SU-DHL-6 (cell line): Measurements from ENCODE around the gene NRSN2.

Source experiments
- EZH2phosphoT487 ChIP-seq: fragments of 200-600 bp; sonication (generic), shearing (Covaris generic); conservative IDR thresholded peaks from 2 replicates; pipeline ENCODE4 v1.6.1; 2018; ENCODE audit warnings: mild to moderate bottlenecking, antibody characterized with exemption, low read length, moderate library complexity, mixed read lengths
- TF ChIP-seq, protein P1 (sequence below): fragments of 200-600 bp; sonication (generic); IDR thresholded peaks from one replicate; pipeline ENCODE4 v1.5.1; 2017; ENCODE audit warnings: antibody characterized with exemption, mild to moderate bottlenecking, low read length, moderate library complexity; ENCODE audit not compliant: insufficient read depth, poor library complexity, severe bottlenecking

DNA sequence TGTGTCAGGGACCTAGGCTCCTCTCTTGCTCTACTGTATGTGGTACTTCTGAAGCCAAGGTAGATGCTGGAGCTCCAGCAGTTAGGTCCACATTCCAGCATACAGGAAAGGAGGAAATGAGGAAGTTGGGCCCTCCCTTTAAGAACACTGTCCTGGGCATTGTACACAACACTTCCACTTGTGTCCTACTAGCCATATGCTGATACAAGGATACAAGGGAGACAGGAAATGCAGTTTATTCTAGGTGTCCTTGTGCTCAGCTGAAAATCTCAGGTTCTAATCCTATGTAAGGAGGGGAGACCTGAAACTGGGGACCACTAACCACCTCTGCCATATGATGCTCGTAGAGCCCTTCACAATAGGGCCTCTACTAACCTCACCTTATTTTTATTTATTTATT, 37.8 kb downstream of the NRSN2 start:
- TF ChIP-seq, protein P1, sequence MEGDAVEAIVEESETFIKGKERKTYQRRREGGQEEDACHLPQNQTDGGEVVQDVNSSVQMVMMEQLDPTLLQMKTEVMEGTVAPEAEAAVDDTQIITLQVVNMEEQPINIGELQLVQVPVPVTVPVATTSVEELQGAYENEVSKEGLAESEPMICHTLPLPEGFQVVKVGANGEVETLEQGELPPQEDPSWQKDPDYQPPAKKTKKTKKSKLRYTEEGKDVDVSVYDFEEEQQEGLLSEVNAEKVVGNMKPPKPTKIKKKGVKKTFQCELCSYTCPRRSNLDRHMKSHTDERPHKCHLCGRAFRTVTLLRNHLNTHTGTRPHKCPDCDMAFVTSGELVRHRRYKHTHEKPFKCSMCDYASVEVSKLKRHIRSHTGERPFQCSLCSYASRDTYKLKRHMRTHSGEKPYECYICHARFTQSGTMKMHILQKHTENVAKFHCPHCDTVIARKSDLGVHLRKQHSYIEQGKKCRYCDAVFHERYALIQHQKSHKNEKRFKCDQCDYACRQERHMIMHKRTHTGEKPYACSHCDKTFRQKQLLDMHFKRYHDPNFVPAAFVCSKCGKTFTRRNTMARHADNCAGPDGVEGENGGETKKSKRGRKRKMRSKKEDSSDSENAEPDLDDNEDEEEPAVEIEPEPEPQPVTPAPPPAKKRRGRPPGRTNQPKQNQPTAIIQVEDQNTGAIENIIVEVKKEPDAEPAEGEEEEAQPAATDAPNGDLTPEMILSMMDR: no peak
- no peak for TF ChIP-seq EZH2phosphoT487
